Gastrocnemius medialis (tissue), 4 donors: ENCODE measurements around the gene NUDT1.

Source experiments
- POLR2A ChIP-seq, 2 donors: fragments of 450-650 bp; IDR thresholded peaks; one replicate each; pipeline ENCODE4 v1.6.1; 2017; ENCODE audit warnings: antibody characterized with exemption in 2 of 2, mild to moderate bottlenecking in 2 of 2, moderate library complexity in 2 of 2
- TF ChIP-seq, protein P1 (sequence below), 5 experiments: fragments of 450-650 bp in 3 of 5; fragments of 200-600 bp in 2 of 5; sonication (generic) in 2 of 5; IDR thresholded peaks in 4 of 5; conservative IDR thresholded peaks in 1 of 5; 1 replicate in 4 of 5; 2 replicates in 1 of 5; pipeline ENCODE4 v1.5.1; 2016 to 2019; ENCODE audit warnings: antibody characterized with exemption in 5 of 5, mild to moderate bottlenecking in 3 of 5, moderate library complexity in 3 of 5

DNA sequence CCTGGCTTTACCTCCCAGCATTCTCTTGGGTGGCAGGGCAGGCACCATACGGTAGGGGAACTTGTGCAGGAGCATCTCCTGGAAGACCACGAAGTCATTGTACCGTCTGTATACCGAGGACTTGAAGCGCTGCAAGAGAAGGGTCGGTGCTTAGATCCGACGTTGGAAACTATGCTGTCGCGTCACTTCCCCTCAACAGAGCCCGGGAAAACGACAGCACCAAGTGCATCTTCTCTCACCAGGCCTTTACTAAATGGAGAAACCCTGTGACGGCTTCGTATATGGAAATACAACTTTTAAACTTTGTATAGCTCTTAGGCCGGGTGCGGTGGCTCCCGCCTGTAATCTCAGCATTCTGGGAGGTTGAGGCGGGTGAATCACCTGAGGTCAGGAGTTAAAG is 33.1 kb downstream of the NUDT1 start:
- TF ChIP-seq, protein P1, sequence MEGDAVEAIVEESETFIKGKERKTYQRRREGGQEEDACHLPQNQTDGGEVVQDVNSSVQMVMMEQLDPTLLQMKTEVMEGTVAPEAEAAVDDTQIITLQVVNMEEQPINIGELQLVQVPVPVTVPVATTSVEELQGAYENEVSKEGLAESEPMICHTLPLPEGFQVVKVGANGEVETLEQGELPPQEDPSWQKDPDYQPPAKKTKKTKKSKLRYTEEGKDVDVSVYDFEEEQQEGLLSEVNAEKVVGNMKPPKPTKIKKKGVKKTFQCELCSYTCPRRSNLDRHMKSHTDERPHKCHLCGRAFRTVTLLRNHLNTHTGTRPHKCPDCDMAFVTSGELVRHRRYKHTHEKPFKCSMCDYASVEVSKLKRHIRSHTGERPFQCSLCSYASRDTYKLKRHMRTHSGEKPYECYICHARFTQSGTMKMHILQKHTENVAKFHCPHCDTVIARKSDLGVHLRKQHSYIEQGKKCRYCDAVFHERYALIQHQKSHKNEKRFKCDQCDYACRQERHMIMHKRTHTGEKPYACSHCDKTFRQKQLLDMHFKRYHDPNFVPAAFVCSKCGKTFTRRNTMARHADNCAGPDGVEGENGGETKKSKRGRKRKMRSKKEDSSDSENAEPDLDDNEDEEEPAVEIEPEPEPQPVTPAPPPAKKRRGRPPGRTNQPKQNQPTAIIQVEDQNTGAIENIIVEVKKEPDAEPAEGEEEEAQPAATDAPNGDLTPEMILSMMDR (IDR thresholded peaks at IDR 0.05 in 4 of 5, conservative IDR thresholded peaks at IDR 0.05 in 1 of 5): no peak
- TF ChIP-seq POLR2A (IDR thresholded peaks at IDR 0.05): no peak
